Fibroblast of skin of right biceps (primary cell): ENCODE measurements around the gene KLC4.
"Not testable (repeated sequence)": the region's sequence is repeated elsewhere in the genome, so short reads cannot be mapped to it uniquely, and the experiment has no call there.

Experiments used
- DNase-seq: peaks from one replicate; pipeline ENCODE4 v3.0.0-alpha.2; 2013

KLC4 gene

GRCh38 chr6:43037197-43037596, 22.2 kb upstream of the KLC4 start:
- no peak for DNase-seq

- DNase-seq, result no peak
Measured at GRCh38 chr6:43037706-43038105, 21.7 kb upstream of the KLC4 start.

GRCh38 chr6:43038727-43039126, 20.7 kb upstream of the KLC4 start:
- no peak for DNase-seq

DNA sequence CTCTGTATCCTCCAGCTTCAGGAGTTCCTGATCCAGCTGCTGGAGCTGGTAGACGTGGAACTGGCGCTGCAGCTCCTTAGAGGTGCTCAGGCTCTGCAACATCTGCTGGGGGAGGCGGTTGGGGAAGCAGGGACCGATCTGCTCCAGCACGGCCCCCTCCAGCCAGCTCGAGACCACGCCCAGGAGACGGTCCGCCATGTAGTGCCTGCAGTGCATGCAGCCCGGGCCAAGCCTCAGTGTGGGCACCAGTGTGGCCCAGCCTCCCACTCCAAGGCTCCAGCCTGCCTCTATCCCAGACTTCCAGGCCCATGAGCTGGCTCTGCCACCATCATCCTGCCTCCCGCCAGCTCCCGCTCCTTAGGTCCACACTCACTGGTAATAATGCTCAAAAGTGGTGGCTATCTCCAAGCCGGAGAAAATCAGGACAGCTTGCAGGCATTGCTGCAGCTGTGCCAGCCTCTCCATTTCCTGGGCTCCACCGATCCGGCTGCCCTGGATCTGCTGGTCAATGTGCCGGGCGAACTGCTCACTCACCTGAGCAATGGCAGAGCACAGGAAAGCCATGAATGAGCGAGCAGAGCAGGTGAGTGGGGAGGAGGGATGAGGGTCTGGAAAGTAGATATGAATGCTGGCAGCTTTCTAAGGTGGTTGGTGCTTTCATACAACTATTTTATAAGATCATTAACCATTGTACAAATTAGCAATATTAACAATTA, 18.7 kb upstream of the KLC4 start:
- no peak for DNase-seq

GRCh38 chr6:43041475-43041874, 18.0 kb upstream of the KLC4 start:
- not testable (repeated sequence) for DNase-seq

- no peak for DNase-seq
Measured at GRCh38 chr6:43043310-43043709, 16.1 kb upstream of the KLC4 start.

DNA sequence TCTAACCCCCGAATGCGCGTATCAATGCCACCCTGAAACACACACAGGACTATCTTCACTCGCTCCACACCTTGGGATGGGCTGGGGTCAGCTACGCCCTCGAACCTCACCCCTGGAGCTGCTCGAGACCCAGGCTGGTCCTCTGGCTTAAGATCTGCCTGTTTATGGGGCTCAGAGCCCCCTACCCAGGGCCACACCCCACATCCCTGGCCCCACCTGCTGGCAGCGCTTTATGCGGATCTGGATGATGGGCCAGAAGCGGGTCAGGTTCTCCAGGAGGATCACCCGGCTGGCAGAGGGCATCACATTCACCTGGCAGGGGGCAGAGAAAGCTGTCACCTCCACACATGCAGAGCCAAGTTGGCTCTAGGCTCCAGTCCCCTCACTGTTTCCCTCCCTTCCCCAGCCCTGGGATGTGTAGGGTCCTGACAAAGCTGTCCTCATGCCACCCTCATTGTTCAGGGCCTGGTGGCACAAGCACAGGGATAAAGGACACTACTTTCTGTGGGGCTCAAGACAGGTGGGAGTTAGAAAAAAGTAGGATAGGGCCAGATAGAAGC, 14.0 kb upstream of the KLC4 start:
- DNase-seq, result no peak

GRCh38 chr6:43047998-43048397, 11.4 kb upstream of the KLC4 start:
- DNase-seq, result no peak

GRCh38 chr6:43050981-43051380, 8.4 kb upstream of the KLC4 start:
- DNase-seq, result no peak

DNA sequence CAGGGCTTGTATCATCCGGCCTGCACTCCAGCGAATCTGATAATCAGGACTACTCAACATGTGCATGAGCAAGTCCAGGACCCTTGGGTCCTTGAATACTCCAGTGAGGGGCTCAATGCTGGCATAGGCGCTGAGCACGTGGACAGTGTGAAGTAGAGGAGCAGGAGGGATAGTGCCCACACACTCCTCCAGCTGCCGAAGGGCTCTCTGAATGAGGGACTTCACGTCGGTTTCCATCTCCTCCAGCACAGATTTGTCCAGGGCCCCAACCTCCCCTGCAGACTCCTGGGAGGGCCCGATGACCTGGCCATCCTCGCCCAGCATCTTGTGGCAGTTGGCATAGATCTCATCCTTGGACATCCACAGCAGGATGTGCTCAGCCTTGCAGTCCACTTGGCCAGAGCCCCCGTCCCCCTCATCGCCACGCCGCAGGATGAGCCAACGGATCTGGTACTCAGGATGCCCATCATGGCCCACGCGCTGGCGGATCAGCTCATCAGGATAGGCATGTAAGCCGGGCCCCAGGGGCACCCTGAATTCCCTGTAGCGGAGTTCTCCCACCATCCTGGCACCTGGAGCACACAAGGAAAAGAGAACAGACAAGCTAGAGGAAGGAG, 7.1 kb upstream of the KLC4 start:
- no peak for DNase-seq

DNA sequence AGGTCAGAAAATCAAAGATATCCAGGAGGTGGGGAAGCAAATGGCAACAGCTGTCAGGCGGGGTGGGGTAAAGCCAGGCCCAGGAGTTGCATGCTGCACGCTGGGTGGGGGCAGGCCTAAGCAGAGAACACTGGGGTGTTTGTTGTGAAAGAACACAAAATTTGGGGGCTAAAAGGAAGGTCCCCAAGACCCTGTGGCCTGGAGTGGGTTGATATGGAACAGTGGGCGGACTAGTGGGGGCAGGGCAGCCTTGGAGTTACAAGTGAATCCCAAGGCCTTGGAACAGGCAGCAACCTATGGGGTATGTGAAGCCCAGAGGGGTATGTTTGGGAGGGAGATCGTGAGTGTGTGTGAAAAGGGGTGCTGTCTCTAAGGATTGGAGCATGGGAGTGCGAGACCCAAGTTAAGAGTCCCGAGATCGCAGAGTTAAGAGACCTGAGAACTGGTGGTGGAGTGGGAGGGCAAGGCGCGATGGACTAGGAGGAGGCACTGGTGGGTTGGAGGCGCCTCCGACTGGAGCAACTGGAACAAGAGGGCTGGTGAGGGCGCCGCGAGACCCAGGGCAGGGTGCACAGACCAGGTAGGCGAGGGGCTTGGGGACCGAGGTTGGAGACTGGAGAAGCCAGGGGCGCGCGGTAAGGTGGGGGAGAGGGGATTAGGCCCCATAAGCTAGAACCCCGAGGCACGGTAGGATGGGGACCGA, 6.4 kb upstream of the KLC4 start:
- peak; percentile 22 for DNase-seq

- DNase-seq, result peak; percentile 97
Measured at GRCh38 chr6:43053545-43054205, 5.8 kb upstream of the KLC4 start, which contains the start of gene CUL7. Gene CUL7, minus strand, starts transcription at chr6:43053851. Its CDS starts 1,063 bp downstream, at chr6:43052788.

DNA sequence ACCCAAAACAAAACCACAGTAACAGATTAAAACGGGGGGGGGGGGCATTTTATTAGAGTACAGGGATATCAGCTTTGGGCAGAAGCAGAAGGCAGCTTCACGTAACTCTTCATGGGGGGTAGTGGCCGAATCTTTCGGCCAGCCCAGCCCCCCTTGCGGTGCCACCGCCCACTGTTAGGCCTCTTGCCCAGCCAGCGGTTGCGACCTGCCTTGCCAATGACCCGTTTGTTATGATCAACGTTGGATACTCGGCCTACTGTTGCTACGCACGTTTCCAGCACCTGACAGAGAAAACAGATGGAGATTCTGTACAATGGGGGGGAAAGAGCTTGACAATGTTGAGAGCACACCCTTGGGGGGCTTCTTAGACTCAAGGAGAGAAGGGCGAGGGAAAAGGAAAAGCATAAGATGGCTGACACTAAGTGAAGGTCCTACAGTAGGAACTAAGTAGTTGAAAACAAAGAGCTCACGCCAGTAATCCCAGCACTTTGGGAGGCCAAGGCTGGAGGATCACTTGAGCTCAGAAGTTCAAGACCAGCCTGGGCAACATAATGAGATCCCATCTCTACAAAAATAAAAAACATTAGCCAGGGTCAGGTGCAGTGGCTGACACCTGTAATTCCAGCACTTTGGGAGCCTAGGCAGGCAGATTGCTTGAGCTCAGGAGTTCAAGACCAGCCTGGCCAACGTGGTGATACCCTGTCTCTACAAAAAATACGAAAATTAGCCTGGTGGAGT, 5.1 kb upstream of the KLC4 start:
- no peak for DNase-seq

DNA sequence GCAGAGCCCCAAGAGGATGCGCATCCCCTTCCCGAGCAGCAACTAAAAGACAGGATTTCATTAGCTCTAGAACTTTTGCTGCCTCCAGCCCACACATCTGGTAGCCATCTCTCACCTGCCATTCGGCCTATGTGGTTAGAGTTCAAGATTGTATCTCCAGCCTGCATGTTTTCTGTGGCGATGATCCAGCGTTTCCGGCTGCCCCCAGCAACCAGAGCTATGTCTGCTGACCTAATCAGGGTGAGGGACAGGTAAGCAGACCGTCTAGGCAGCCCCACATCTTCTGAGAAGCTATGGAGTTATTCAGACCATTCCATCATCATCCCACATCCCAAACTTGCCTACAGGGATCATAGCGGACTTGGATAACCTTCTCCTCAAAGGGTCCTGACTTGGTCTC, 3.5 kb upstream of the KLC4 start:
- no peak for DNase-seq

- DNase-seq, result no peak
Measured at GRCh38 chr6:43058531-43058930, 900 bp upstream of the KLC4 start.

- DNase-seq, result no peak
Measured at GRCh38 chr6:43060034-43060754, 763 bp downstream of the KLC4 start.

- DNase-seq, result no peak
Measured at GRCh38 chr6:43060755-43061633, 1.6 kb downstream of the KLC4 start.

DNA sequence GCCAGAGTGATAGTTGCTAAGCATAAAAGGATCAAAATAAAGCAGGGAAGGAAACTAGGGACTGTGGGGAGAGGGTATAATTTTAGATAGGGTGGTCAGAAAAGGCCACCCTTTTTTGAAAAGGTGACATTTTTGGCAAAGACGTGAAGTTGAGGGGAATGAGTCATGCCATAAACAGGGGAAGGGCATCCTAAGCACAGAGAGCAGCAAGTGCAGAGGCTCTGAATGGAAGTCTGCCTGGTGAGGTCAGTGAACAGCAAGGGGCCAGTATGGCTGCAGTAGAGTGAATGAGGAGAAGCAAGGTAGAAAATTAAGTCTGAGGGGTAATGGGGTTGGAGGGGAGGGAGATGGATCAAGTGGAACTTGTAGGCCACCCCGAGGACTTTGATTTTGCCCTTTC, 2.4 kb downstream of the KLC4 start:
- DNase-seq, result no peak

GRCh38 chr6:43062818-43063217, 3.4 kb downstream of the KLC4 start:
- no peak for DNase-seq

- peak; percentile 73 for DNase-seq
Measured at GRCh38 chr6:43070028-43070632, 10.7 kb downstream of the KLC4 start.
